Peyer's patch (tissue), 4 donors: ENCODE measurements around the gene MEGF9.

Experiments used
- CTCF ChIP-seq, 6 experiments: fragments of 450-650 bp in 4 of 6; fragments of 200-600 bp in 2 of 6; sonication (generic) in 1 of 6; IDR thresholded peaks; one replicate each; pipeline ENCODE4 v1.5.1; 2017 to 2019; ENCODE audit warnings: antibody characterized with exemption in 6 of 6, mild to moderate bottlenecking in 3 of 6, moderate library complexity in 1 of 6
- POLR2A ChIP-seq, 2 donors: fragments of 450-650 bp; IDR thresholded peaks; one replicate each; pipeline ENCODE4 v1.5.1; 2017; ENCODE audit warnings: antibody characterized with exemption in 2 of 2, mild to moderate bottlenecking in 2 of 2, moderate library complexity in 2 of 2

GRCh38 chr9:120710110-120710981 is 3.9 kb downstream of the MEGF9 start:
- no peak for TF ChIP-seq CTCF (IDR thresholded peaks at IDR 0.05)
- TF ChIP-seq POLR2A (IDR thresholded peaks at IDR 0.05), result no peak
